Left ventricle myocardium inferior (tissue), 1 donor: ENCODE measurements around the gene SGMS1. TPM values are rescaled to one million over a fixed set of nuclear protein-coding genes. Genes with fewer than 3 reads are reported as not detected.

ENCODE experiments used
- DNase-seq: peaks from one replicate; pipeline ENCODE4 v3.0.0-alpha.2; 2020
- H3K27ac ChIP-seq: fragments of 200-600 bp; replicated peaks from 2 replicates; pipeline ENCODE4 v1.8.0; 2021
- H3K27me3 ChIP-seq: fragments of 200-600 bp; 2 replicates; pipeline ENCODE4 v1.8.0; 2021; ENCODE audit warnings: low read depth
- H3K36me3 ChIP-seq: fragments of 200-600 bp; 2 replicates; pipeline ENCODE4 v1.8.0; 2021
- H3K4me1 ChIP-seq: fragments of 200-600 bp; 2 replicates; pipeline ENCODE4 v1.8.0; 2021
- H3K4me3 ChIP-seq: fragments of 200-600 bp; 2 replicates; pipeline ENCODE4 v1.8.0; 2021; ENCODE audit warnings: mild to moderate bottlenecking, moderate library complexity
- H3K9me3 ChIP-seq: fragments of 200-600 bp; replicated peaks from 2 replicates; pipeline ENCODE4 v1.8.0; 2021
- intact Hi-C: fragments of 100-400 bp; cut with micrococcal nuclease; formaldehyde crosslinking; loops from one replicate; pipeline ENCODE4 v1.11.0; 2022
- total RNA-seq: library from RNA; stranded (reverse); fragmentation: NEBNext Ultra II Directional; extraction: Animal tissue kit (Norgen Biotek cat#: 25700); gene quantifications from one replicate; pipeline ENCODE4 v1.2.1, GENCODE V29; 2021
- TF ChIP-seq, protein P1 (sequence below): fragments of 200-600 bp; IDR thresholded peaks from 2 replicates; pipeline ENCODE4 v1.8.0; 2021; ENCODE audit warnings: antibody characterized with exemption, mild to moderate bottlenecking, borderline replicate concordance
- donor health status: DM: no; HTN: yes; CAD: no; lungs with severe emphysema.

SGMS1 gene
- total RNA-seq, 1 donor from 2014 or later: 18.6 TPM

DNA sequence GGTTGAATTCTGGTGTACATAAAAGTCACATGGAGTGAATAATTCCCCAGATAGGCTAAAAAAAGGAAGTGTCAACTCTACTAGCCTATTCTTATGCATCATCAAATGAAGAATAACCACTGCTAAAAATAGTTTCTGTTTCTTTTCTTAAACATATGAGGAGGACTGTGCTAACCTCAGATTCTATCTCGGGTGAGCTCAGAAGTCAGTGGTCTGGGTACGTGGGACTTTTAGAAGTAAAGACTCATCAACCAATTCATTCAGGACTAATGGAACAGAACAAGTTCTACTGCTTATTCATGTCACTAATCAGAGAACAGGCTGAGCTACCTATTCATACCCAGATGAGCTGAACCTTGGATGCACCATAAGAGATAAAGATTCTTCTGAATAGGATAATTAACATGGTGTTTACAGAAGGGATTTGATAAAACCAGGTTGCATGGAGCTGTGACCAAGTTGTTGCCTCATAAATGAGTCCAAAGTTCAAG lies 362.9 kb downstream of the SGMS1 start:
- Histone ChIP-seq H3K27ac (no peak overlapping the region), H3K4me3 (no peak overlapping the region), H3K4me1 (no peaks in the 10 kb centered on the region), H3K9me3 (no peaks in the 10 kb centered on the region), H3K27me3 (peaks cover 24% of the 10 kb centered on the region), H3K36me3 (no peaks in the 10 kb centered on the region)
- no peak for DNase-seq
- intact Hi-C loops: no loop called here
- TF ChIP-seq, protein P1, sequence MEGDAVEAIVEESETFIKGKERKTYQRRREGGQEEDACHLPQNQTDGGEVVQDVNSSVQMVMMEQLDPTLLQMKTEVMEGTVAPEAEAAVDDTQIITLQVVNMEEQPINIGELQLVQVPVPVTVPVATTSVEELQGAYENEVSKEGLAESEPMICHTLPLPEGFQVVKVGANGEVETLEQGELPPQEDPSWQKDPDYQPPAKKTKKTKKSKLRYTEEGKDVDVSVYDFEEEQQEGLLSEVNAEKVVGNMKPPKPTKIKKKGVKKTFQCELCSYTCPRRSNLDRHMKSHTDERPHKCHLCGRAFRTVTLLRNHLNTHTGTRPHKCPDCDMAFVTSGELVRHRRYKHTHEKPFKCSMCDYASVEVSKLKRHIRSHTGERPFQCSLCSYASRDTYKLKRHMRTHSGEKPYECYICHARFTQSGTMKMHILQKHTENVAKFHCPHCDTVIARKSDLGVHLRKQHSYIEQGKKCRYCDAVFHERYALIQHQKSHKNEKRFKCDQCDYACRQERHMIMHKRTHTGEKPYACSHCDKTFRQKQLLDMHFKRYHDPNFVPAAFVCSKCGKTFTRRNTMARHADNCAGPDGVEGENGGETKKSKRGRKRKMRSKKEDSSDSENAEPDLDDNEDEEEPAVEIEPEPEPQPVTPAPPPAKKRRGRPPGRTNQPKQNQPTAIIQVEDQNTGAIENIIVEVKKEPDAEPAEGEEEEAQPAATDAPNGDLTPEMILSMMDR: no peak

Other genes with a start within 250 kb of the SGMS1 start
- gene ASAH2B, start 116.0 kb upstream of the SGMS1 start, total RNA-seq: 6.8 TPM